HG03571 (cell line): Measurements from ENCODE around the gene MPL.

ENCODE experiments used
- ATAC-seq: cut with Tn5 transposase; IDR thresholded peaks from one replicate; pipeline ENCODE4 v1.9.1; 2021; ENCODE audit not compliant: unreplicated experiment

MPL gene

GRCh38 chr1:43321331-43321891, 16.2 kb upstream of the MPL start:
- ATAC-seq = no peak

GRCh38 chr1:43322506-43322905, 15.1 kb upstream of the MPL start:
- ATAC-seq = no peak

GRCh38 chr1:43324810-43325209, 12.8 kb upstream of the MPL start:
- no peak for ATAC-seq

GRCh38 chr1:43325381-43325780, 12.2 kb upstream of the MPL start:
- no peak for ATAC-seq

- no peak for ATAC-seq
These were observed 9.9 kb upstream of the MPL start for GRCh38 chr1:43327549-43328292.

GRCh38 chr1:43329995-43330751, 7.4 kb upstream of the MPL start:
- ATAC-seq = no peak

GRCh38 chr1:43331688-43332087, 5.9 kb upstream of the MPL start:
- ATAC-seq = no peak

- ATAC-seq = no peak
These were observed 3.0 kb upstream of the MPL start for GRCh38 chr1:43334453-43335205.

- no peak for ATAC-seq
These were observed 383 bp downstream of the MPL start for GRCh38 chr1:43338001-43338400.

GRCh38 chr1:43339584-43340232, 2.1 kb downstream of the MPL start:
- ATAC-seq = no peak

GRCh38 chr1:43340559-43340958, 2.9 kb downstream of the MPL start:
- no peak for ATAC-seq

- no peak for ATAC-seq
These were observed 6.7 kb downstream of the MPL start for GRCh38 chr1:43344267-43344850.

- ATAC-seq = no peak
These were observed 7.5 kb downstream of the MPL start for GRCh38 chr1:43345120-43345519.

GRCh38 chr1:43346636-43347035, 9.0 kb downstream of the MPL start:
- no peak for ATAC-seq

- no peak for ATAC-seq
These were observed 10.8 kb downstream of the MPL start for GRCh38 chr1:43348343-43348808.

- ATAC-seq = no peak
These were observed 11.4 kb downstream of the MPL start for GRCh38 chr1:43348809-43349593.

GRCh38 chr1:43349594-43350306, 12.1 kb downstream of the MPL start:
- no peak for ATAC-seq

GRCh38 chr1:43350976-43351375, 13.4 kb downstream of the MPL start:
- ATAC-seq = no peak
